ENCODE results near the gene CHCHD4.
"Not testable (repeated sequence)": the region's sequence is repeated elsewhere in the genome, so short reads cannot be mapped to it uniquely, and the experiment has no call there.

The CHCHD4 gene

DNA sequence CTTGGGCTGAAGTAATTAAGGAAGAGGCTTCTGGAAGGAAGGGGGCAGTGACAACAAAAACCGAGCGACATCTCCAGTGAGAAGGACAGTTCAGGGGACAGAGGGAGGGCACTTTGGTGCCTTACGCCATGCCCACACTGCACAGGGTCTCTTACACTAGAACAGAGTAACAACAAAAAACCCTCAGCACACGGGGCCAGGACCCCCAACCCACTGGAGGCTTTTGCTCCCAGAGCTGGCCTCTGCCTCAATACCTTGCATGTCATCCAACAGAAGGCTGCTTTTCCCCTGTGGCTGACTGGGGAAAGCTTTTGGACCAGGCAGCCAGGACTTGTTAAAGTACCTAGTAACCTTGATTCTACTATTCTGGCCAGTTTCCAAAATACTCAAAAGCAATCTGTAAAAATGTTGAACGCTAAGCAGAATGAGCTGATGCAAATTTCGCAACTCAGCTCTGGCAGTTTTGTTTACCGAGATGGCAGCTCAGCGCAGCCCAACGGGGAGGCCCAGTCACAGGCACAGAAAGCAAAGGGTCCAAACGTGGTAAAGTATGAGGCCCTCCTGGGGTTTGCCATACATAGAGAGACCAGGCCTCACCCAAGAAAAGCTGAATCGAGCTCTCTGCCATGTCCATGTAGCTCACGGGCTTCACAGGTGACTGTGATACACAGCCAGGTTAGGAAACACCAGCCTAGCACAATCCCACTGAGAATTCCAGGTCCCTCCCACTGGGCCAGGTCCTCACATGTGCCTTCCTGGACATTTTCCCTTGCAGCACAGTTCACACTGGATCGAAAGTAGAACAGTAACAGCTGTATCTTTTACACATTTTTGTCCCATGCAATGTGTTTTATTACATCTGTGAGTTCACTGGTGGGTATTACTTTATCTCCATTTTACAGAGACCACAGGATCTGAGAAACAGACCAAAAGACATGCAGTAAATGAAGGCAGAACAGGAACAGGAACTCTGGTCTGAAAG lies 6.0 kb downstream of the CHCHD4 start:
- no peak for DNase-seq

- no peak for DNase-seq
Observed at GRCh38 chr3:14117468-14118399, 6.9 kb downstream of the CHCHD4 start.

- no peak for DNase-seq
Observed at GRCh38 chr3:14113965-14114635, 10.6 kb downstream of the CHCHD4 start.

DNA sequence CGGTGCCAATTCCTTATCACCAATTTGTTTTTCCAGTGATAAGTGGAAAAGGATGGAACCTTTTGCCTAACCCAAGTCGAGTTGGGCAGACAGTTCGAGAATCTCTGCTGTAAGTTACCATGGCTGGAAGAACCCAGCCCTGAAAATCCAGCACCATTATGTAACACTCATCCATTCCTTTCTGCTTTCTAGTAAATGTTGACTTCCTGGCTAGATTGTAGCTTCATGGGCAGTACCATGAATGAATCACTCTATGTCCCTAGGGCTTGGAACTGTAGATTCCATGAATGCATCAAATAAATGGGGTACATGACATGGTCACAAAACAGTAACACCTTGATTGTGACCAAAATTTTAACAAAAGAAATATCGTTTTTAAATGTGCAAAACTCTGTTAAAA lies 14.0 kb downstream of the CHCHD4 start:
- no peak for DNase-seq

DNA sequence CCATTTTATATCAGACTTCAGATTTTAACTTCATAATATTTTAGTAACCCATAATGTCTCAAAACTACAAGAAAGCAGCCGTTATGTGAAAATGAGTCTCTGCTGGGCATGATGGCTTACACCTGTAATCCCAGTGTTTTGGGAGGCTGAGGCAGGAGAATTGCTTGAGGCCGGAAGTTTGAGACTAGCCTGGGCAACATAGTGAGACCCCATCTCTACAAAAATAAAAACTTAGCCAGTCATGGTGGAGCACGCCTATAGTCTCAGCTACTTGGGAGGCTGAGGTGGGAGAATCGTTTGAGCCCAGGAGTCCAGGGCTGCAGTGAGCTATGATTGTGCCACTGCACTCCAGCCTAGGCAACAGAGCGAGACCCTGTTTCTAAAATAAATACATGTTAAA lies 14.8 kb downstream of the CHCHD4 start:
- DNase-seq, result not testable (repeated sequence)

DNA sequence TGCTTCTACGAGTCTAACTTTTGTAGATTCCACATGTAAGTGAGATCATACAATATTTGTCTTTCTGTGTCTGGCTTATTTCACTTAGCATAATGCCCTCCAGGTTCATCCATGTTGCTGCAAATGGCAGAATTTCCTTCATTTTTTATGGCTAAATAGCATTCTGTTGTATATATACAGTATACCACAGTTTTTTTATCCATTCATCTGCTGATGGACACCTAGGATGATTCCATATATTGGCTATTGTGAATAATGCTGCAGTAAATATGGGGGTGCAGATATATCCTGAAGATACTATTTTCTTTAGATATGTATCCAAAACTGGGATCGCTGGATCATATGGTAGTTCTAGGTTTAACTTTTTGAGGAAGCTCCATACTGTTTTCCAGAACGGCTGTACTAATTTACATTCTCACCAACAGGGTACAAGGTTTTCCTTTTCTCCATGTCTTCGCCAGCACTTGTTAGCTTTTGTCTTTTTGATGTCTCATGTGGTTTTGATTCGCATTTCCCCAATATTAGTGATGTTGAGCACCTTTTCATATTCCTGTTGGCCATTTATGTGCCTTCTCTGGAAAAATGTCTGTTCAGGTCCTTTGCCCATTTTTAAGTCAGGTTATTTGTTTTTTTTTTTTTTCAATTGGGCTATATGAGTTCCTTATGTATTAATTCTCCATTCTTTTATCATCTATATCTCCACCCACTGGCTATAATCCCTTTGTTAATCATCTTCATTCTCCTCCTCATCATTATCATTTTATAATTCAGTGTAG lies 26.9 kb downstream of the CHCHD4 start:
- no peak for DNase-seq

GRCh38 chr3:14096742-14097141 lies 27.9 kb downstream of the CHCHD4 start:
- no peak for DNase-seq

DNA sequence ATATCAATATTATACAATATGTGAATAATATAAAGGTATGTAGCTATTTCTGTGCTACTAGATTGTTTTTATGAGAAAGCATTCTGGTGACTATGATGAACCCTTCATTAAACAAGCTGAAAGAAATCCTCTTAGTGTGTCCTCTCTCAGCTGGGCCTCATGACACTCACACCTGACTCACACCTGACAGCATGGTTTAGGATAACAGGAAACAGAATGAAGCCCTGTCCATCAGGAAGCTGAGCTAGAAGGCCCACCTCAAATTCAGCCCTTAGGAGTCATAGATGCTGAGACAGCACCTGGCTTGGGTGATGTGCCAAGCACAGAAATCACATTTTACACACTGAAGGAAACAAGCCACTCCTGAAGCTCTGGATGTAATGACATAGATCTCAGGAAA lies 30.8 kb downstream of the CHCHD4 start:
- DNase-seq, result no peak

GRCh38 chr3:14092464-14092863 lies 32.2 kb downstream of the CHCHD4 start:
- DNase-seq, result no peak

GRCh38 chr3:14091959-14092358 lies 32.7 kb downstream of the CHCHD4 start:
- not testable (repeated sequence) for DNase-seq

DNA sequence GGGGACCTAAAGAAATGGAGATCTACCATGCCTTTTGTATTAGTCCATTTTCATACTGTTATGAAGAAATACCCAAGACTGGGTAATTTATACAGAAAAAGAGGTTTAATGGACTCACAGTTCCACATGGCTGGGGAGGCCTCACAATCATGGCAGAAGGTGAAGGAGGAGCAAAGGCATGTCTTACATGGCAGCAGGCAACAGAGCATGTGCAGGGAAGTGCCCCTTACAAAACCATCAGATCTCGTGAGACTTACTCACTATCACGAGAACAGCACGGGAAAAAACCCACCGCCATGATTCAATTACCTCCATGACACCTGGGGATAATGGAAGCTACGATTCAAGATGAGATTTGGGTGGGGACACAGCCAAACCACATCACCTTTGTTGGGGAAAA lies 37.2 kb downstream of the CHCHD4 start:
- DNase-seq, result not testable (repeated sequence)

- DNase-seq, result no peak
Observed at GRCh38 chr3:14082108-14082657, 42.5 kb downstream of the CHCHD4 start.

- no peak for DNase-seq
Observed at GRCh38 chr3:14077310-14077709, 47.4 kb downstream of the CHCHD4 start.

DNA sequence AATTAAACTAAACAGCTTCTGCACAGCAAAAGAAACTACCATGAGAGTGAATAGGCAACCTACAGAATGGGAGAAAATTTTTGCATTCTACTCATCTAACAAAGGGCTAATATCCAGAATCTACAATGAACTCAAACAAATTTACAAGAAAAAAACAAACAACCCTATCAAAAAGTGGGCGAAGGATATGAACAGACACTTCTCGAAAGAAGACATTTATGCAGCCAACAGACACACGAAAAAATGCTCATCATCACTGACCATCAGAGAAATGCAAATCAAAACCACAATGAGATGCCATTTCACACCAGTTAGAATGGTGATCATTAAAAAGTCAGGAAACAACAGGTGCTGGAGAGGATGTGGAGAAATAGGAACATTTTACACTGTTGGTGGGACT lies 49.4 kb downstream of the CHCHD4 start:
- DNase-seq, result not testable (repeated sequence)

DNA sequence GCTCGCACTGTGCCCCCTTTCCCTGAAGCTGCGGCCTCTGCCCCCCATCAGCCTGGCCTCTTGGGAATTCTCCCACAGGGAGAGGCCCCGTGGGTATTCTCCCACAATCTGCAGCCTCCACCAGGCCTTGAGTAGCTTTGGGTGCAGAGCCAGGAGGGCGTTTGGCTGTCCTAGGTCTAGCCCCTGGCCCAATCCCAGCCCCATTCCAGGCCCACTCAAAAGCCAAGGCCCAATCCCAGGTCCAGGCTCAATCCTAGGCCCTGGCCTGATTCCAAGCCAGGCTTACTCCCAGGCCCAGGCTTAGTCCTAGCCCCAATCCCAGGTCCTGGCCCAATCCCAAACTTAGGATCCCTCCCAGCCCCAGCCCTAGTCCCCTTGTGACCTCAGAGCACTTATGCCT lies 59.8 kb downstream of the CHCHD4 start:
- DNase-seq, result no peak

GRCh38 chr3:14063152-14063551 lies 61.5 kb downstream of the CHCHD4 start:
- no peak for DNase-seq

Measured in fibroblast of skin of right biceps (primary cell).